ENCODE data around the gene GRPEL1.
A peak's percentile ranks its signal among the peaks of the same experiment; 100 is the strongest.

The GRPEL1 gene

DNA sequence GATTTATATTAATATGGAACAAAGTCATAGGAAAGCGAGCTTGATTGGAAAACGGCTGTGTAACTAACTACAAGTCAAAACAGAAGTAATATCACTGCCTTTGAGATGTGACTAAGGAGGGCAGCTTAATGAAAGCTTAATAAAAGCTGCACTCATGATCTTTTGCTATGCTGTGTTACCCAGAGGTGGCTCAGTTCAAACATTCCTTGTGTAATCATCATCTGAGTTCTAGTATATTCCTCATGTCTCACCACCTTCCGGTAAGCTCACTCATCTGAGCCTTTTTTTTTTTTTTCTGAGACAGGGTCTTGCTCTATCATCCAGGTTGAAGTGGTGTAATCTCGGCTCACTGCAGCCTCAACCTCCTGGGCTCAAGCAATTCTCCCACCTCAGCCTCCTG is 5.0 kb downstream of the GRPEL1 start:
- no peak for DNase-seq

DNA sequence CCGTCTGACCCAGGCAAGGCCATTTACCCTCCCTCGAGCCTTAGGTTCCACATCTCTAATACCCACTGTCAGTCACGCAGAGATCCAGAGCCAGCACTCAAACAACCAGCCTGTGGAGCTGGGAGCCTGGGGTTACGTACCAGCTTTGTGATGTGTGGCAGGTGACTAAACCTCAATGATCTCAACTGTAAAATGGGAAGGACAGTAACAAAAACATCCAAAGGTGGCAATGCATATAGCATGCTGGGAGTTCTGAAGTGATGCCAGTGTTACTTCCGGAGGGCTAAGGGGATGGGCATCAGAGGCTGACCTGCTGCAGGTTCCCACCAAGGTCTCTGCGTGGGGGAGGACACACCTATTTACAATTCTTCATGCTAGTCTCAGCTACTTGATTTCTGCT is 6.0 kb downstream of the GRPEL1 start:
- DNase-seq = no peak

DNA sequence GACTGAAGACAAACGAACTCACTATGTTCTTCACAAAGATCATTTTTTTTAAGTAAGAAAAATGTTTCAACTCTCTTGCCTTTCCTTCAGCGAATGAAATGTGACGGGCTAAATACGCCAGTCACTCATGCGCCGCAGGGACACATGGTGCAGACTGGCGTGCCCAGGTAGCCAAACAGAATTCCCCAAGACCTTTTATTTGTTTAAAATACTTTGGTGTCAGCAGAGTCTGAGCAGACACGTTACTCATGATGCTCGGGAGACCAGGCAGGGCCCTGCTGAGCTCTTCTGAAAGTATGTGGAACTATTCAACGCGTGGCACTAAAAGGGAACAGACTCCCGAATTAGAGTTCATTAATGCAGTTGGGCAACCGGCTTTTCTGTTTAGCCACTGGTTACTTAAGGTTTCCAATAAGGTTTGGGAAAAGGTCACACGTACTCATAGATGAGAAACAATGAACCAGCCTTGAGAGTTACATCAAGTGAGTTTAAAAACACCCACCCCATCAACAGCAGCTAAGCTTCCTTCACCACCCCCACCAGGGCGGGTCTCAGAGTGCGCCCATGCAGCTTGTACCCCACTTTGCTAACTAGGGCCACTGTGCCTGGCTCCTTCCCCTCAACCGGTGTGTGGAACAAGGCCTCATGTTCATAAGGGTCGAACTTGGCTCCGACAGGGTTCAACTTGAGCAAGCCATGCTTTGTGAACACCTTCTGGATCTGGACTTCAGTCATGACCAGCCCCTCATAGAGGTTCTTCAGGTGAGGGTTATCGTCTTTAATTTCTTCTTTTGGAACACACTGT is 7.3 kb downstream of the GRPEL1 start:
- no peak for DNase-seq

DNA sequence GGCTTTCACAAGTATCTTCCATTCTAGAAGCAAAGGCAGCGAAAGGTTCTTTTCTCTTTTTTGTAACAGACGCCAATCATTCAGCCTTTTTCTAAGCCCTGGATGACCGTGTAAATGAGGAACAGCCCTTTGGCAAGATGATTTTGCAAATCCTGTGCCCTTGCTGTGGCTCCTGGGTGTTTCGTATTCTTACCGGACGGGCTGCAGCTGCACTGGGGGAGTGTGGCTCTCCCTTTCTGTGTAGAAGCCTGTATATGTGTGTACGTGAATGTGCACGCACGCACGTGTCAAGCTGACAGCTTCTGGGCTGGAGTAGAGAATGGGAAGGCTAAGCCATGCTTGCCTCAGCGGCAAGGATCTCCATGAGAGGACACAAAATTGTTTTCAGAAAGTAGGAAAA is 8.2 kb downstream of the GRPEL1 start:
- peak; percentile 60 for DNase-seq

DNA sequence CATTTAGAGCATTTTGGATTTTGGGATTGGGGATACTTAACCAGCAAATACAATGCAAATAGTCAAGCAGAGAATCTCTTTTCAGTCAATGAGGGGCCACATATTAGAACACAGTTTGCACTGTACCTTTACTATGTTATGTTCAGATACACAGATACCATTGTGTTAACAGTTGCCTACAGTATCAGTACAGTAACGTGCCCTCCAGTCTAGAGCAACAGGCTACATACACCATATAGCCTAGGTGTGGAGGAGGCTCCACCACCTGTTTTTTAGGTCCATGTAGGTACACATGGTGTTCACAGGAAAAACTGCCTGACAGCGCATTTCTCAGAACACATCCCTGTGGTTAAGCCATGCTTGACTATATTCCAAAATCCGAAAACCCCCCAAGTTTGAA is 9.1 kb downstream of the GRPEL1 start:
- DNase-seq = no peak

DNA sequence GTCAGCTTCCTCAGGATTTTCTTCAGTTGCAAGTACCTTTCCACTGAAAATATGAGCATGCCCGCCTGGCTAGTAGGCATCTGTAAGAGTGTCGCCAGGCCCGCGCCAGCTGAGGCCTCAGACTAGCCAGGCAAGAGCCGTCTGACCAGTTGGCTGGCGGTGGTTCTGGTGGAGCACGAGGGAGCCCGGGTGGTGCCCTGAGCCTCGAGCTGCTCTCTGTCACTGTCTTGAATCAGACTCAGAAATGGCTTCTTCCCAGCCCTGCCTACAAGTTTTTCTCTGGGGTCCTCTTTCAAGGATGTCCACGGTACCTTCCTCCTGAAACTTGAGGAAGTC is 11.9 kb downstream of the GRPEL1 start:
- DNase-seq = no peak

DNA sequence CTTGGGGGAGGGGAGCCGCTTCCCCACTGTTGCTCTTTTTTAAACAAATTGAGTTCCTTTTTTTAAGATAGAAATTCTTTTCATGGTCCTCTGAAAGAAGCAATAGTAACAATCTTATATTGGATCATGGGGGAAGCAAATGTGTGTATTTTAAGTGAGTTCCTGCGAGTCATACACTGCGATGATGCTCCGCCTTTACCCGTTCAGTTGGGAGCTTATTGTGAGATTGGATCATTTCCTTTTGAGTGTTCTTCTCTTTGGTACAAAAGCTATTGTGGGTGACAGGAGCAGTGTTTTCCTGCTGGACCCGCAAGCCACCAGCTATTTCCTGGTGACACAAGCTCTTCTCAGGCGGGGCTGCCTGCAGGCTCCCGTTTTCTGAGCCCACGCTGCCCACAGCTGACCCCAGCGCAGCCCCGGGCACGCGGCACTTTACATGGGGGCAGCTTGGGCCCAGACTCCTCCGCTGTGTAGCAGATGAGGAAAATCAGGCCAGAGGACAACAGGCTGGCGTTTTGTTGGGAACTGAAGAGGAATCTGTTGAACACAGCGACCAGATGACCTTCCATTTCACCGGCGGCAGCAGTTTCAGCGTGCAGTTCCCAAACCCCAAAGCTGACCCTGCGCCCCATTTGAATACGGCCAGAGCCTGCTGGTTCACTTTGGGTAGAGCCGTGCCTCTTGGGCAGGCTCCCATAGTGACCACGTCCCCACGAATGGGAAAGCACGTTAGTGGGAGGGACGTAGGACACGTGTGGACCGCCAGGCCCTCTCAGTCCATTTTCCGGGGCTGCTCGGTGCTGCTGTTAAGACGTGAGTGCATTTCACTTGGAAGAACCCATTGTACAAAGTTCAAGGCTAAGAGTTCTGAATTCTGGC is 12.5 kb downstream of the GRPEL1 start:
- DNase-seq = no peak

DNA sequence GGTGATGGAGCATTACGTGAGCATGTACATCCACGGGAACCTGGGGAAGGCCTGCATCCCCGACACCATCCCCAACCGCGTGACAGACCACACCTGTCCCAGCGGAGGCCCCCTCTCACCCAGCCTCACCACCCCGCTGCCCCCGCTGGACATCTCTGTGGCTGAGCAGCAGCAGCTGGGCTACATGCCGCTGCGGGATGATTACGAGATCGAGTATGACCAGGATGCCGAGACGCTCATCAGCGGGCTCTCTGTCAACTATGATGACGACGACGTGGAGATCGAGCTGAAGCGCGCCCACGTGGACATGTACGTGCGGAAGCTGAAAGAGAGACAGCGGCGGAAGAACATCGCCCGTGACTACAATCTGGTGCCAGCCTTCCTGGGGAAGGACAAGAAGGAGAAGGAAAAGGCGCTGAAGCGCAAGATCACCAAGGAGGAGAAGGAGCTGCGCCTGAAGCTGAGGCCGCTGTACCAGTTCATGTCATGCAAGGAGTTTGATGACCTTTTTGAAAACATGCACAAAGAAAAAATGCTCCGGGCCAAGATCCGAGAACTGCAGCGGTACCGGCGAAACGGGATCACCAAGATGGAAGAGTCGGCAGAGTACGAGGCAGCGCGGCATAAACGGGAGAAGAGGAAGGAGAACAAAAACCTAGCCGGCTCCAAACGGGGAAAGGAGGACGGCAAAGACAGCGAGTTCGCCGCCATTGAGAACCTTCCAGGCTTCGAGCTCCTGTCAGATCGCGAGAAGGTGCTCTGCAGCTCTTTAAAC is 13.6 kb downstream of the GRPEL1 start:
- DNase-seq = no peak

DNA sequence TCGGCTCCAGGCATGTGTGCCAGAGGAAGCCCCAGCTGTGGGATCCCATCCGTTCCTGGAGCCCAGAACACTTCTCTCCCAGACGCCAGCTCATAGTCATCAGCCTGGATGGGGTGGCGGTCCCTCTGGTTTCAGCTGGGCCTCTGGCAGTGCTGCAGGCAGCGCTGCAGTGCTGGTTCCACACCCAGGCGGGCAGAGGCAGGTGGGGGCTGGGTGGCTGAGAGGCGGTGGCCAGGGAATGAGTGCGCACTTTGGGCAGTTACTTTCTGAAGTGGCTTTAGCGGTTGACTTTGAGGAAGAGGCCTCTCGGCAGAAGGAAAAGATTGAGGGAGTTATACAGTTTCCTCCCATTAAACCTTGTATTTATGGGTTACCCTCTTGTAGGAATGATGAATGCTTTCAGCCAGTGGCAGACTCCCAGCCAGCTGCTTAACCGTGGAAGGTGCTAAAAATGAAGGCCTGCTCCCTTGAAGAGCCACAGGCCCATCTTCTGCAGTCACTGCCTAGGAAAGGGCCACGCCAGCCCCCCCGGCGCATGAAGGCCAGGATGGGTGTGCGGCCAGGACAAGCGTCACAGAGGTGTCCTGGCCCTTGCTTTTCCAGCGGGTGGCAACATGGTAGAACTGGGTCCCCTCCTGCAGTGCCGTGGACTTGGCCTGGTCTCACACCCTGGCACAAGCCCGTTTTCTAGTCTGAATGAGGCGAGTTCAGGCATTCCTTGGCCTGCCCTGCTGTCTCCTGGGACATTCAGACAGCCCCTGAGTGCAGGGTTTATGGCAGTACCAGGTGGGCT is 14.7 kb downstream of the GRPEL1 start:
- DNase-seq = peak; percentile 91

DNA sequence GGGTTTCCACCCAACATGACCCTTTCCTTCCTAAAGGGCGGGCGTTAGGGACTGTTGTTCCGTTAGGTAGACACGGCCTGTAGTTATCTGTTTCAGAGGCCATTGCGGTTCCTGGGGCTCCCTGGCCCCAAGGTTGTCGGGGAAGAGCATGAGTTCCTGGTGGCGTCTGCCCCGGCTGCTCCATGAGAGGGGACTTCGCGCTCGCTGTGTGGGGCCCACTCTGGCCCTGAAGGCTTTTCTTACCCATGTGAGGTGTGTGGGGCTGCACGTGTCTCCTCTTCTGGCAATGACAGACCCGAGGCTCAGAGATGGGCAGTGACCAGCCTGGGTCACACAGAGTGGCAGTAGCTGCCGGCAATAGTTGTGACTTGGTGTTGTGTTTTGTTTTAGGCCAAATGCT is 15.6 kb downstream of the GRPEL1 start:
- no peak for DNase-seq

DNA sequence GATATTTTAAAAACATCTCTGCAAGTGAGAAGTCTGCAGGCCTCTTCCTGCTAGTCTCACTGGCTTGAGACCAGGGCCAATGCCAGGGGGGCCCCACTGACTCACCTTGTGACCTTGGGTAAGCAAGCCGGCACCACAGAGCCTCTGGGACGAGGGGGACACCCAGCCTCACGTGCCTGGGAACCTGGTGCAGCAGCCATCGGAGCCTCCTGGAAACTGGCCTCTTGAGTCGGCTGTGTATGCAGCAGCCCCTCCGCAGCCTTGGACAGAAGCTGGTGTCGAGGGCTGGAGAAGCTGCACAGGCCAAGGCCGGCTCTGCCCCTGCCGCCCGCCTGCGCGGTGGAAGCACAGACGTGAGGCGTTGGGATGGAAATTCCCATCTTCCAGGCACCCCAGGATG is 16.0 kb downstream of the GRPEL1 start:
- no peak for DNase-seq

DNA sequence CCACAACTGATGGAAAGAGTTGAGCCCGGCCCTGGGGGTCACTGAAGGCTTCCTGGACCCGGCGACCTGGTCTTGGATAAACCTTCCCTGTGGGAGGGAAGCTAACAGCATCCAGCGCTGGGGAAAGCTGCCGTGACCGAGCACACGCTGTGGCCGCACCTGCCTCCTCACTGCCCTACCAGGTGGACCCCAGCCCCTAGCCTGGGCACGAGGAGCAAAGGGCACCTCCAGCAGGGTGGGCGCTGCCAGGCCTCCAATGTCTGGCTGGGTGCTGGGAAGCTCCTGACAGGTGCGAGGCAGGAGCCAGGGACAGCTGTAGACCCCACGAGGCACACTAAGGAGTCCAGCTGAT is 16.7 kb downstream of the GRPEL1 start:
- no peak for DNase-seq

DNA sequence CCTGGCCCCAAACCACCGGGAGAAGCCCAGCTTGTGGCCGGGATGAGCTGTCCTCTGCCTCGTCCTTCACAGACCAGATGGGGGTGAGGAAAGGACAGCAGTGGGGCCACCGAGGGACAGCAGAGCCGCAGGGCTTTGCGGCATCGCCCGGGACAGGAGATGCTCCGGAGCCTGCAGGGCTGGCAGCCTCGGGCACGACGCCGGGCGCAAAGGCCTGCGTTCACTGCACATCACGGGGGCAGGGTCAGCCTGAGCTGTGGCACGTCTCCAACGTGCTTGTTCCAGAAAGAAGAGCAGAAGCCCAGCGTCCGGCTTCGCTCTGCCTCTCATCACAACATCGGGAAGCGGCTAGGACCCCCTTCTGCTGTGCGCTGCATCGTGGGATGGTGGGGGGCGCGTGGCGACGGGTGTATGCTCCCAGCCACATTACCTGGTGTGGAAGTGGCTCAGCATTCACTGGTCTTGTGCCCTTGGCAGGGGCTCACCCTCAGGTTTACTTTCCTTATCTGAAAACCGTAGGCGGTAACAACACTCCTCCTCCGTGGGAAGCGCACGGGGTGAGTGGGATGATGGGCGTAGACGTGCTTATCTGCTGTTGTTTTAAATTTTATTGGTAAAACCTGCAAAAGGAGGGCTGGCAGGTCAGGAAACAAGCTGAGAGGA is 17.3 kb downstream of the GRPEL1 start:
- peak; percentile 33 for DNase-seq

DNA sequence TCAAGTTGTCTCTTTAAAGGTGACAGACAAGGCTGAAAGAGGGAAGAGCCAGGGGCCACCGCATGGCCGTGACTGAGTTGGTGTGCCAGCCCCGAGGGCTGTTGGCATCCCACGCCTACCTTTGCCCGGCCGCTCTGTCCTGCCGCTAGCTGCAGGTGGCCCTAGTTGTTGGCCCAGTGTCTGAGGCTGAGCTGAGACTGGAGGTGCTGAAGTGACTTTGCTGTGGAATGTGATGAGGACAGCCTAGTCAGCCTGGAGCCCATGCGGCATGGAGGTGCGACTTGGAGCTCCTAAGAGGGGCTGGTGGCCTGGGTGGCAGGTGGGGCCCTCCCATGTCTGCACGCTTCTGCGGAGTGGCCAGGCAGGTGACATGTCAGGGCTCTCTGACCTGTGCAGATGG is 18.1 kb downstream of the GRPEL1 start:
- no peak for DNase-seq

DNA sequence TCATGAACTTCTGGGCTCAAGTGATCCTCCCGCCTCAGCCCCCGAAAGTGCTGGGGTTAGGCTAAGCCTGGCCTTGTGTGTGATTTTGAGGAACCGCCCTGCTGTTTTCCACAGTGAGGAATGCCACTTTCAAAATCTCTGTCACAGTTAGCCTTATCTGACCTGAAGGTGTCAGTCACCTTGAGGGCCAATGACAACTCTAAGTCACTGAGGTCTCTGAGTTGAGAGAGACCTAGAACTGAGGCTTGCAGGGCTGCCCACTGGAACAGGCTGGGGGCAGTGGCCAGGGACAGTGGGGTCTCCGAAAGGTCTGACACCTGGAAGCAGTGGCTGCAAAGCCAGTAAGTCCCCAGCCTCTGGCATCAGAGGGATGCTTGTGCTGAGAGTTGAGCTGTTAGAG is 18.6 kb downstream of the GRPEL1 start:
- DNase-seq = no peak

DNA sequence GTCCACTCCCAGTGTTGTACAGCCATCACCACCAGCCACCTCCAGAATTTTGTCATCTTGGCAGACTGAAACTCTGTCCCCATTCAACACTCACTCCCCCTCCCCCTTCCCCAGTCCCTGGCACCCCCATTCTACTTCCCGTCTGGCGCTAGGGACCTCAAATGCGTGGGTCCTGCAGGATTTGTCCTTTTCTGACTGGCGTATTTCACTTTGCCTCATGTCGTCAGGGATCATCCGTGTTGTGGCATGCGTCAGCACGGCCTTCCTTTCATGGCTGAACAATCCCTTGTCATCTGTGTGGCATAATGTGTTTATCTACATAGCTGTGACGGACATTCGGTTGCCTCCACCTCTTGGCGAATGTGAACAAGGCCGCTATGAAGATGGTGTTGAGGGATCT is 19.2 kb downstream of the GRPEL1 start:
- no peak for DNase-seq

DNA sequence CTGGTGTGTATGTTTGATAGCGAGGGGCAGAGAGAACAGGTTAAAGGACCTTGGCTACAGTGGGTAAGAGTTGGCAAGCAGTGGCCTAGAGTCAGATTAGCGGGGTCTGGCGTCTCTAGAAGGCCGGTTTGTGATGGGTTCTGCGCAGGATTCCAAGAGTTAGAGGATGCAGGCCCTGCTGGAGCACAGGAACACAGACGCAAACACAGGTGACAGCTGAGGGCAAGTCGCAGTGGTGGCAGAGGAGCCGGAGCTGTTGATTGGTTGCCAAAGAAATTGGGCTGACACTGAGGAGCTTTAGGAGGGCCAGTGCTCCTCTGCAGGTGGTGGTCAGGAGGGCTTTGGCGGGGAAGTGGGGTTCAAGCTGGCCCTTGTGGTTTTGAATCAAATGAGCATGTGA is 20.9 kb downstream of the GRPEL1 start:
- no peak for DNase-seq

DNA sequence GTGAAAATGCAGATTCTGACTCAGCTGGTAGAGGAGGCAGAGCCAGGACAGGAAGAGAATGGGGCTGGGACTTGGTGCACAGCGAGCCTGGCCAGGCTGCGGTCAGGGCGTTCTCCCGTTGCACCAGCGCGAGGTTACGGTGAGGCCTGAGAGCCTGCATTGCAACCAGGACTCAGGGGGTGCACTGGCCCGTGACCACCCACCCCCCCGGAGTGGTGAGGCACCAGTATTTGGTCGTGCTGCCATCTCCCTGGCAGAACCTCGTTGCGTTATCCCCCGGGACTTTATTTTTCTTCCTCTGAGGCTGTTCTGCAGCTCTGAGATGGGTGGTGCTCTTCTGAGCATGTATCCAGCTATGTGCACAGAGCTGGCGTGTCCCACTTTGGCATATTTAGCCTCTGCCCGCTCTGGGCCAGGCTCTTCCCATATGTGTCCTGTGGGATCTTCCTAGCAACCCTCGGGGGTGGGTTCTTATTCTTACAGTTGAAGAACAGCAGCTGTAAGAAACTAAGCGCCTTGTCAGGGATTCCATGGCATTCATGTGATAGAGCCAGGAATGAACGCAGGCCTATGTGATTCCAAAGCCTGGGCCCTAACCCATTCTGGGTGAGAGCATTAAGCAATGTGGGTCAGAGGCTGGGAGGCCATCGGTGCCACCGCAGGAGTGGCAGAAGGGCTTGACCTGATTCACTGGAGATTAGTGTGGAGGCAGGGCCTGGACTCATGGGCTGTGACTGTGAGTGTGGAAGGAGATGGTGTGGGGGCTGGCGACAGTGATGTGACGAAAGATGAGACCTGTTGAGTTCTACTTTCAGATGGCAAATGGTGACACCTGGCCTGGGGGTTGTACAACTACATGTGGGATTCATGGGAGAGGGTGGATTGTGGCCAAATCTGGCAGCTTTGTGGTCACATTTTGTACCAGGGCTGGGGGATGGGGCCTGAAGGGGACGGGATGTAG is 21.6 kb downstream of the GRPEL1 start:
- DNase-seq = no peak

DNA sequence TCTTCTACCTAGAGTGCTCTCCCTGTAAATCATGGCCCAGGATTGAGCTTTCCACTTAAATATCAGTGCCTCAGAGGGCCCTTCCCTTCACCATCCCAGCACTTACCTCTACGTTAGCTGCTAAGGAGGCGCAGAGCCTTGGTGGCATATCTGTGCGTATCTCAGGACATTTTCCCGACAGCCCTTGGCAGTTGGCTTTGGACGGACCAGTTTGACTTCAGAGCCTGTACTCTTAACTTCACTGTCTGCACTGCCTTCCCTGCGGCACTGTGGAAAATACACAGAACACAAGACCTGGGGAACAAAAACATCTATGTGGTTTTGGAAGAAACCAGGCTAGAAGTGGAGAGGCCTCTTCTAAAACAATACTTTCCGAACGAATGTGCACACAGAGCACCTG is 22.3 kb downstream of the GRPEL1 start:
- DNase-seq = no peak

DNA sequence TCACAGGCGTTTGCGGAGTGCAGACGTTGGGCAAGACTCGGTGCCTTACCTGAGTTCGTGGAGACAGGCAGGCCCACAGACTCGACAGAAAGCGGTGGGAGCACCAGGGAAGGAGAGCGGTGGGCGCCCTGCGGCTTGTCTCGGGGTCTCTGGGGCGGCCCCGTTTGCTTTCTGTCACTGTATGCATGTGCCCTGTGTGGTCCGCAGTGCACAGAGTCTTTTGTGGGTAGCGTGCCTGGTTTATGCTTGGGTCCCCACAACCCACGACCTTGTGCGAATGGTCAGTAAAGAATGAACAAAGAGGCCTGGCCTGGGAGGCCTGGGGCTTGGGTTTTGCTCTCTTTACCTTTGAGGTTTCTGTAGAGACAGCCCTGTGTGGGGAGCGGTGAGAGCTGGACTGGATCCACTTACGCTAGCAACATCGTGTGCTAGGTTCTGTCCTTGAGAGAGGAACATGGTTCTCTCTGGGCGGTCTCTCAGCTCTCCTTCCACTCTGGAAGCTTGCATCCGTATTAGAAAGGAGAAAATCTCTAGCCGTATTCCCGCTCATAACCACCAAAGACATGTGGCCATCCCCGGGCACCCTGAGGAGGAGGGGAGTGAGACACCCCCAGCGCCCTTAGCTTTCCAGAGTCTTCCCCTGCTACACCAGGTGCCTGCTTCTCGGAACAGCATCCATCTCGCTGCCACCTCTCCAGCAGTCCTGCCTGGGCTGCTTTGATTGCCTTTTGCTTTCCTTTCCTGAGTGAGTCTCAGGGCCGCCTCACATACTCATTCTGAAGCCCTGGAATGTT is 23.5 kb downstream of the GRPEL1 start:
- DNase-seq = no peak

Data from hematopoietic multipotent progenitor cell treated with erythropoietin and hydrocortisone succinate and interleukin-3 and kit ligand, for 4 days (in vitro differentiated cells).